ENCODE measurements around the gene MAN1A1. TPM values are rescaled to one million over a fixed set of nuclear protein-coding genes. Genes with fewer than 3 reads are reported as not detected.

The MAN1A1 gene
- polyA plus RNA-seq, 1 donor from 2014 or later = 4.6 TPM

- Histone ChIP-seq H3K27ac (ENCODE audit: low read length) (no peak overlapping the region), H4K20me1 (ENCODE audit: insufficient read depth) (no peaks in the 10 kb centered on the region), H3K9ac (ENCODE audit: low read length) (no peak overlapping the region), H3F3A (ENCODE audit: insufficient read depth, low read length, poor library complexity, severe bottlenecking) (no peaks in the 10 kb centered on the region), H3K79me2 (replicated peaks; ENCODE audit: insufficient read depth, low read length) (no peaks in the 10 kb centered on the region), H3K36me3 (ENCODE audit: insufficient read depth, low read length) (no peaks in the 10 kb centered on the region), H3K4me2 (ENCODE audit: low read length) (no peak overlapping the region), H3K9me3 (ENCODE audit: low read length) (no peaks in the 10 kb centered on the region), H2AFZ (ENCODE audit: low read depth, low read length) (no peak overlapping the region), H3K9me2 (ENCODE audit: insufficient read depth, low read length) (no peaks in the 10 kb centered on the region), H3K4me3 (ENCODE audit: low read length) (no peak overlapping the region), H3K27me3 (ENCODE audit: insufficient read depth, low read depth, low read length) (no peaks in the 10 kb centered on the region)
- TF ChIP-seq RAD21 (conservative IDR thresholded peaks at IDR 0.05) = no peak
- no peak for TF ChIP-seq POLR2AphosphoS5 (IDR thresholded peaks at IDR 0.05)
Observed at GRCh38 chr6:119312875-119313338, 36.7 kb downstream of the MAN1A1 start.

- Histone ChIP-seq H3K9me3 (ENCODE audit: low read length) (no peaks in the 10 kb centered on the region), H3K27ac (ENCODE audit: low read length) (no peak overlapping the region), H4K20me1 (ENCODE audit: insufficient read depth) (no peaks in the 10 kb centered on the region), H3K27me3 (ENCODE audit: insufficient read depth, low read depth, low read length) (no peaks in the 10 kb centered on the region), H3F3A (ENCODE audit: insufficient read depth, low read length, poor library complexity, severe bottlenecking) (no peaks in the 10 kb centered on the region), H2AFZ (ENCODE audit: low read depth, low read length) (no peak overlapping the region), H3K9ac (ENCODE audit: low read length) (no peak overlapping the region), H3K9me2 (ENCODE audit: insufficient read depth, low read length) (no peaks in the 10 kb centered on the region), H3K4me3 (ENCODE audit: low read length) (no peak overlapping the region), H3K79me2 (replicated peaks; ENCODE audit: insufficient read depth, low read length) (no peaks in the 10 kb centered on the region), H3K36me3 (ENCODE audit: insufficient read depth, low read length) (no peaks in the 10 kb centered on the region), H3K4me2 (ENCODE audit: low read length) (no peak overlapping the region)
- TF ChIP-seq POLR2AphosphoS5 (IDR thresholded peaks at IDR 0.05) (no peak), TAF1 (IDR thresholded peaks at IDR 0.05; ENCODE audit: low read depth) (no peak), MXI1 (conservative IDR thresholded peaks at IDR 0.05; ENCODE audit: poor library complexity, severe bottlenecking) (no peak), REST (IDR thresholded peaks at IDR 0.05; ENCODE audit: borderline replicate concordance) (no peak), RAD21 (conservative IDR thresholded peaks at IDR 0.05) (no peak), SMC3 (conservative IDR thresholded peaks at IDR 0.05; ENCODE audit: poor library complexity) (no peak), EZH2 (IDR thresholded peaks at IDR 0.05; ENCODE audit: borderline replicate concordance, insufficient read depth, low read length, poor library complexity, severe bottlenecking) (no peak), CTCF (IDR thresholded peaks at IDR 0.05; ENCODE audit: poor library complexity, severe bottlenecking) (no peak), EP300 (conservative IDR thresholded peaks at IDR 0.05; ENCODE audit: poor library complexity, severe bottlenecking) (no peak)
Observed at GRCh38 chr6:119312441-119312840, 37.1 kb downstream of the MAN1A1 start.

All from neural cell (in vitro differentiated cells).